AG09309 (cell line): ENCODE measurements around the gene NCOA6.

Experiments used
- DNase-seq: peaks from one replicate; pipeline ENCODE4 v3.0.0-alpha.2; 2010; ENCODE audit warnings: low read depth
- H3K4me3 ChIP-seq: 2 replicates; pipeline ENCODE4 v1.5.1; 2011; ENCODE audit warnings: mild to moderate bottlenecking, low read depth, low read length, moderate library complexity; ENCODE audit not compliant: control insufficient read depth
- CTCF ChIP-seq: IDR thresholded peaks from 2 replicates; pipeline ENCODE4 v1.5.1; 2011; ENCODE audit warnings: mild to moderate bottlenecking, low read depth, low read length, inconsistent platforms; ENCODE audit not compliant: insufficient read depth, control insufficient read depth; ENCODE audit errors: missing control alignments

The NCOA6 gene

GRCh38 chr20:34701405-34702085 is 123.9 kb downstream of the NCOA6 start:
- H3K4me3 ChIP-seq: no peak overlapping the region
- no peak for DNase-seq
- TF ChIP-seq CTCF: no peak

GRCh38 chr20:34693414-34693813 is 132.0 kb downstream of the NCOA6 start:
- no peak for DNase-seq
- TF ChIP-seq CTCF: no peak
- H3K4me3 ChIP-seq: no peak overlapping the region

GRCh38 chr20:34691838-34692237 is 133.6 kb downstream of the NCOA6 start:
- H3K4me3 ChIP-seq: no peak overlapping the region
- no peak for TF ChIP-seq CTCF
- no peak for DNase-seq

GRCh38 chr20:34689486-34689885 is 136.0 kb downstream of the NCOA6 start:
- DNase-seq: no peak
- TF ChIP-seq CTCF: no peak
- H3K4me3 ChIP-seq: no peak overlapping the region

GRCh38 chr20:34683667-34684066 is 141.8 kb downstream of the NCOA6 start:
- H3K4me3 ChIP-seq: no peak overlapping the region
- no peak for DNase-seq
- TF ChIP-seq CTCF: no peak

- no peak for DNase-seq
- no peak for TF ChIP-seq CTCF
- H3K4me3 ChIP-seq: no peak overlapping the region
Measured at GRCh38 chr20:34680586-34681175, 144.8 kb downstream of the NCOA6 start.
